ENCODE data around the gene FTO.

The FTO gene

GRCh38 chr16:53805113-53805512 lies 101.2 kb downstream of the FTO start:
- DNase-seq (ENCODE audit: low spot score) = no peak
- TF ChIP-seq, protein P1, sequence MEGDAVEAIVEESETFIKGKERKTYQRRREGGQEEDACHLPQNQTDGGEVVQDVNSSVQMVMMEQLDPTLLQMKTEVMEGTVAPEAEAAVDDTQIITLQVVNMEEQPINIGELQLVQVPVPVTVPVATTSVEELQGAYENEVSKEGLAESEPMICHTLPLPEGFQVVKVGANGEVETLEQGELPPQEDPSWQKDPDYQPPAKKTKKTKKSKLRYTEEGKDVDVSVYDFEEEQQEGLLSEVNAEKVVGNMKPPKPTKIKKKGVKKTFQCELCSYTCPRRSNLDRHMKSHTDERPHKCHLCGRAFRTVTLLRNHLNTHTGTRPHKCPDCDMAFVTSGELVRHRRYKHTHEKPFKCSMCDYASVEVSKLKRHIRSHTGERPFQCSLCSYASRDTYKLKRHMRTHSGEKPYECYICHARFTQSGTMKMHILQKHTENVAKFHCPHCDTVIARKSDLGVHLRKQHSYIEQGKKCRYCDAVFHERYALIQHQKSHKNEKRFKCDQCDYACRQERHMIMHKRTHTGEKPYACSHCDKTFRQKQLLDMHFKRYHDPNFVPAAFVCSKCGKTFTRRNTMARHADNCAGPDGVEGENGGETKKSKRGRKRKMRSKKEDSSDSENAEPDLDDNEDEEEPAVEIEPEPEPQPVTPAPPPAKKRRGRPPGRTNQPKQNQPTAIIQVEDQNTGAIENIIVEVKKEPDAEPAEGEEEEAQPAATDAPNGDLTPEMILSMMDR (IDR thresholded peaks at IDR 0.05) = no peak
- H3K27ac ChIP-seq = no peak overlapping the region
- H3K4me3 ChIP-seq = no peak overlapping the region

DNA sequence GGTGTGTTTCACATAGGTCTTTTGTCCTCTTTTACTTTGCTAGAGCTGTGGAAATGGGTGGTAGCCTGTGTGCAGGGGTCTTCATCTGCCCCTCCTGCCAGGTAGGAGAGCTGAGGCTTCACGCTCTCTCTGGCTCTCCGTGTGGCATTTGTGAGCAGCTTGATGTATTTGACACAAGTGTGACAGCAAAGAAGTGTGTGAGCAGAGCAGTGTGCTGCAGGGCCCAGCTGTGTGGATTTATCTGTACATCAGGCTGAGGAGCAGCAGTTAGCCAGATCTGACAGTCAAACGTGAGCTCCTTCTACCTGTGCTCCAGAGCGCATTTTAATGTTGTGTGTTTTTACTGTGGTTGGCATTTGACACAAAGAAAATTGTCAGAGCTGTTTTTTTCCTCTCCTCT lies 101.8 kb downstream of the FTO start:
- TF ChIP-seq, protein P1 (IDR thresholded peaks at IDR 0.05) = no peak
- Histone ChIP-seq H3K27ac (no peak overlapping the region), H3K4me3 (no peak overlapping the region)
- DNase-seq (ENCODE audit: low spot score) = no peak

DNA sequence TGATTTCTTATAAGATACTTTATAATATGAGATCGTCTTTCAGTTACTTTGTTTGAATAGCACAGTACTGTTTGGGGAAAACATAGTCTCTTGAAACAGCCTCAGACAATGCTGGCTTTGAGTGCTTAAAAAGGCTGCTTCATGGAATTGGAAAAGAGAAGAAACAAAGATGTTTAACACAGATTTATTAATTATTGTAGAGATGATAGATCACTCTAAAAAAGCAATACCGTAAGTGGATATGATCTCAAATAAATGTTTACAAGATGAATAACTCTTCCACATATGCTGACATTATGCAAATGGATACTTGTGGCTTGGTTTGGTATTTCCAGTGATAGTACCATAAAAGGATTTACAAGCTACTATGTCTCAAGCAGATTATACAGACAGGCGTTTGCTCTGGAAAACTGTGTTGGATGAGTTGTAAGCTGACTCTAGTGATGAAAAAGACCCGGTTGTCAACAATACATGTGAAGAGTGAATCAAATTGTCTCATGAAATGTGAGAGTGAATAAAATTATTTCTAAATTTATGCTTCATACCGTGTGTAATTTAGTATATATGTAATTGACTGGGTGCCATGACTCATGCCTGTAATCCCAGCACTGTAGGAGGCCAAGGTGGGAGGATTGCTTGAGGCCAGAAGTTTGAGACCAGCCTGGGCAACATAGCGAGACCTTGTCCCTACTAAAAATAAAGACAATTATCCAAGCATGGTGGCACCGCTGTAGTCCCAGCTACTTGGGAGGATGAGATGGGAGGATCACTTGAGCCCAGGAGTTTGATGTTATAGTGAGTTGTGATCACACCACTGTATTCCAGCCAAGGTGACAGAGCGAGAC lies 105.4 kb downstream of the FTO start:
- DNase-seq (ENCODE audit: low spot score) = no peak
- no peak overlapping the region for H3K4me3 ChIP-seq
- TF ChIP-seq, protein P1 (IDR thresholded peaks at IDR 0.05) = no peak
- H3K27ac ChIP-seq = no peak overlapping the region

- H3K27ac ChIP-seq = no peak overlapping the region
- TF ChIP-seq, protein P1 (IDR thresholded peaks at IDR 0.05) = no peak
- H3K4me3 ChIP-seq = no peak overlapping the region
- DNase-seq (ENCODE audit: low spot score) = no peak
Observed at GRCh38 chr16:53812914-53813313, 109.0 kb downstream of the FTO start.

GRCh38 chr16:53814801-53815200 lies 110.8 kb downstream of the FTO start:
- DNase-seq (ENCODE audit: low spot score) = no peak
- TF ChIP-seq, protein P1 (IDR thresholded peaks at IDR 0.05) = no peak

DNA sequence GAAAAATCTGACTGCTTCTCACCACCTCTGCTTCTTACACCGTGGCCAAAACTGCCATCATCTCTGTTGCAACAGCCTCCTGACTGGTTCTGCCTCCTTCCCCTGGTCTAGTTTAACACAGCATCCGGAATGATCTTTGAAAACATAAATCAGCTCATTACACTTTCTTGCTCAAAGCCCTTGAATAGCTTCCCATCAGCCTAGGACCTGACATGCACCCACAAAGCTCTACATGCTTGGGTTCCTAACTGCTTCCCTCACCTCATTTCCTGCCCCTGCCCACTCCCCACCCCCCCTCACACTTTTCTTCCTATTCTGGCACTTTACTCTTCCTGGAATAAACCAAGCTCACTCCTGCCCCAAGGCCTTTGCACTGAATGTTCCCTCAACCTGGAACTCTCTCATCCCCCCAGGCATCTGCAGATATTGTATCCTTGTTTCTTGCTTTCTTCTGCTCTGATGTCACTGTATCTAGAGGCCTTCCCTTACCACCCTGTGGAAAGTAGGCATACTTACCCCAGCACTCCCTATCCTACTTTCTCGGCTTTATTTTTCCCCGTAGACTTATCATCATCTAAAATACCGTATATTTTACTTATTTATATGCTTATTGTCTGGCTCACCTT lies 112.4 kb downstream of the FTO start:
- H3K27ac ChIP-seq = no peak overlapping the region
- no peak for DNase-seq (ENCODE audit: low spot score)
- H3K4me3 ChIP-seq = no peak overlapping the region
- TF ChIP-seq, protein P1 (IDR thresholded peaks at IDR 0.05) = no peak

More at GRCh38 chr16:53814801-53815200, 110.8 kb downstream of the FTO start:
- no peak overlapping the region for H3K27ac ChIP-seq
- no peak overlapping the region for H3K4me3 ChIP-seq
